Testis (tissue), 2 donors: ENCODE data around the gene ALG12.

Source experiments
- POLR2A ChIP-seq: fragments of 450-650 bp; IDR thresholded peaks from one replicate; pipeline ENCODE4 v1.6.1; 2017; ENCODE audit warnings: antibody characterized with exemption, mild to moderate bottlenecking, moderate library complexity
- TF ChIP-seq, protein P1 (sequence below), 3 experiments: fragments of 450-650 bp in 2 of 3; fragments of 200-600 bp in 1 of 3; sonication (generic) in 1 of 3; IDR thresholded peaks; one replicate each; pipeline ENCODE4 v1.5.1; 2016 to 2019; ENCODE audit warnings: antibody characterized with exemption in 3 of 3, mild to moderate bottlenecking in 2 of 3, moderate library complexity in 1 of 3

GRCh38 chr22:49858827-49859226, 59.4 kb downstream of the ALG12 start:
- TF ChIP-seq, protein P1, sequence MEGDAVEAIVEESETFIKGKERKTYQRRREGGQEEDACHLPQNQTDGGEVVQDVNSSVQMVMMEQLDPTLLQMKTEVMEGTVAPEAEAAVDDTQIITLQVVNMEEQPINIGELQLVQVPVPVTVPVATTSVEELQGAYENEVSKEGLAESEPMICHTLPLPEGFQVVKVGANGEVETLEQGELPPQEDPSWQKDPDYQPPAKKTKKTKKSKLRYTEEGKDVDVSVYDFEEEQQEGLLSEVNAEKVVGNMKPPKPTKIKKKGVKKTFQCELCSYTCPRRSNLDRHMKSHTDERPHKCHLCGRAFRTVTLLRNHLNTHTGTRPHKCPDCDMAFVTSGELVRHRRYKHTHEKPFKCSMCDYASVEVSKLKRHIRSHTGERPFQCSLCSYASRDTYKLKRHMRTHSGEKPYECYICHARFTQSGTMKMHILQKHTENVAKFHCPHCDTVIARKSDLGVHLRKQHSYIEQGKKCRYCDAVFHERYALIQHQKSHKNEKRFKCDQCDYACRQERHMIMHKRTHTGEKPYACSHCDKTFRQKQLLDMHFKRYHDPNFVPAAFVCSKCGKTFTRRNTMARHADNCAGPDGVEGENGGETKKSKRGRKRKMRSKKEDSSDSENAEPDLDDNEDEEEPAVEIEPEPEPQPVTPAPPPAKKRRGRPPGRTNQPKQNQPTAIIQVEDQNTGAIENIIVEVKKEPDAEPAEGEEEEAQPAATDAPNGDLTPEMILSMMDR (IDR thresholded peaks at IDR 0.05) = no peak
- no peak for TF ChIP-seq POLR2A
